Measurements from ENCODE around the gene MOK.
"Not testable (repeated sequence)": the region's sequence is repeated elsewhere in the genome, so short reads cannot be mapped to it uniquely, and the experiment has no call there.

Gene MOK

GRCh38 chr14:102304611-102305506 is at the start of gene MOK:
Gene MOK, minus strand, starts transcription at chr14:102305164. Its CDS starts 196 bp downstream, at chr14:102304968.
- peak; percentile 94 to 98 for DNase-seq

- no peak for DNase-seq
These were observed 48.2 kb upstream of the MOK start for GRCh38 chr14:102353126-102353619.

GRCh38 chr14:102352213-102352612 is 47.2 kb upstream of the MOK start:
- no peak for DNase-seq

- DNase-seq = not testable (repeated sequence)
These were observed 46.6 kb upstream of the MOK start for GRCh38 chr14:102351593-102351992.

DNA sequence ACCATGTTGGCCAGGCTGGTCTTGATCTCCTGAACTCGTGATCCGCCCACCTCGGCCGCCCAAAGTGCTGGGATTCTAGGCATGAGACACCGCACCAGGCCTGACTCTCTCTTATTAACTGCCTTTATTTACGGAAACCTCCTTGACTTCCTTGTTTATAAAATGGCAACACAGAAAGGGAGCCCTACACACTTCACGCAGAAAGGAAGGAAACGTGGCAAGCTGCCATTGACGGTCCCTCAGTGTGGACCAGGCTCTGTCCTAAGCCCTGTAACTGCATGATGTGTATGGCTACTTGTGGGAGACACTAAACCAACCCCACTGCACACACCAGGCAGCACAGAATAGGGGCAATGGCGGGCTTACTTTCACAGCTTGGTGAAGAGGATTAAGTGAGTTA is 46.1 kb upstream of the MOK start:
- DNase-seq = no peak

DNA sequence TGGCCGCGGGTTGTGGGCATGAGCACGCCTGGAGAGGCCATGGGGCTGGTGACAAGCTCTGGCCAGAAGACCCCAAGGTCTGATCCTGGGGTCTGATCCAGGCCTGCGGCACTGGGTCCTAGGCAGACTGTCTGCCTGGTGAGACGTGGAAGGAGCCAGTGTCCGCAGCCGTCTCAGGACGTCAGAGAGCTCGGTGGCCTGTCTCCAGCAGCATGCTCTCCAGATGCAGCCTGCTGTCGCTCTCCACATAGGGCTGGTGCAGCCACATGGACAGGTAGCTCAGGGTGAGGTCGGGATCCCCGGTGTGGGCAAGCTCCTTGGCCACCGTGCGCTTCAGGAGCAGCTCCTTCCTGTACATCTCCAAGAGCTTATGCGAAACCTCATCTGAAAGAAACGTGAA is 43.4 kb upstream of the MOK start:
- DNase-seq = no peak

- DNase-seq = no peak
These were observed 41.7 kb upstream of the MOK start for GRCh38 chr14:102346645-102347044.

DNA sequence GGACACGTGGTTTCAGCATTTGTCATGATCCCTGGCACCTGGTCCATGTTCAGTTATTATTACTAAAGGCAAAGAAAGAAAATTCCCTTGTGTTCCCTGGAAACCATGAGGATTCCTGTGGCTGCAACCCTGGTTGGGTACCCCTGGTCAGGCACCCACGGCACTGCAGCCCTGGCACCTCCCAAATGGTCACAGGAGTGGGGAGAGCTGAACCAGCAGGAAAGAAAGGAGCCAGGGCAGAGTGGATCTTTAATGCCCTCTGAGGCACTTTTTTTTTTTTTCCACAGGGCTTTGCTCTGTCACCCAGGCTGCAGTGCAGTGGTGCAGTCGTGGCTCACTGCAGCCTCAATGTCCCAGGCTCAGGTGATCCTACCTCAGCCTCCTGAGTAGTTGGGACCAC is 40.3 kb upstream of the MOK start:
- no peak for DNase-seq

DNA sequence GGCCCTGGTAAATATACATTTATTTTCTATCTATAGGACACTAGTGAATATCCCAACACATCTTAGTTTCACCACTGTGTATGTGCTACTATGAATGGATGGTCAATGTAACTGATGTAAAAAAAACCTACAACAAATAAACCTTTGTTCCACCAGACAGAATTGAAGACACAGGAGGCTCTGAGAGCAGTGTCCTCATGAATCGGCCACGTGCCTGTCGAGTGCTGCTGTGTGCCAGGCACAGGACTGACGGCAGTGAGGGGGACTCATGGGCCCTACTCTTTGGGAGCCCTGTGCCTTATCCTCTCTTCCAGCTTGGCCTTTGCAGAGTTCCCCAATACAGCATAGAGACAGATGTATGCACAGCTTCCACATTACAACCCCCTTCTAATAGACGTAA is 39.5 kb upstream of the MOK start:
- no peak for DNase-seq

DNA sequence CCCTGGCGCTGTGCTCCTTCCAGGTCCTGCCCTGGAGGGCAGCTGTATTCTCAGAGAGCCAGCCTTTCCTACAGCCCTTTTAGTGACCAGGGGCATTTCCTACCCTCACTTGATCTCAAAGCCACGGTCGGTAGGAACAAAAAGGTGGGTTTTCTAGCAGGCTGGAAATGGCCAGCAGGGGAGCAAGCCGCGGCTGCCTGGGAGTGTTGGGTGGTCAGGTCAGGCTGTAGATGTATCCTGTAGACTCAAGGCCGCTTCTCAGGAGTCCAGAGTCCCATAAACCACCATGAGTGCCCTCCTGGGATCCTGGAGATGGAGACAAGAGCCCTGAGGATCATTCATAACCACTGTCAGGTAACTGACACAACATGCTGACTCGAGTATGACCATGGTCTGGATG is 39.1 kb upstream of the MOK start:
- DNase-seq = no peak

DNA sequence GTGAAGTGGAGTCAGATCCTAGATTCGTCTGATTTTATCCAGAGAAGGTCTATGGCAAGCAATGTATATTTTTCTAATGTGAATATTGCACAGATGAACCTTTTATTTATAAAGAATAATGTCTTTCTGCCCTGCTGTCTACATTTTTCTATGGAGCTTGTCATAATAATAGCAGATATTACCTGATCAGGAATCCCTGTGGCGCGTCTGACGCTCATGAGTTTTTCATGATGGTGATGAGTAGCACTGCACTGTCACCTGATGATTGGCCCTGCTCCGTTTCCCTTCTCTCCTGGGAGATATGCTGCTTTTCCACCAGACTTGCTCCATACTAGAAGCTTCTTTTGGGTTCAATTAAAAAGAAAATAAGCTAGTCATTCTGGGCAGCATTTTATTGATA is 37.3 kb upstream of the MOK start:
- DNase-seq = no peak

DNA sequence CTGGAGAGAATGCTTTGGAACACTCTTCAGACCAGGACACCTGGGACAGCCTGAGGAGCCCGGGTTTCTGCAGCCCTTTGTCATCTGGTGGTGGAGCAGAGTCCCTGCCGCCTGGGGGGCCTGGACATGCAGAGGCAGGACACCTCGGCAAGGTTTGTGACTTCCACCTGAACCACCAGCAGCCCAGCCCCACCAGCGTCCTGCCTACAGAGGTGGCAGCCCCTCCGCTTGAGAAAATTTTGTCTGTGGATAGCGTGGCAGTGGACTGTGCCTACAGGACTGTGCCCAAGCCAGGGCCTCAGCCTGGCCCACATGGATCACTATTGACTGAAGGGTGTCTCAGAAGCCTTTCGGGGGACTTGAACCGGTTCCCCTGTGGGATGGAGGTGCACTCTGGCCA is 36.6 kb upstream of the MOK start:
- DNase-seq = no peak

DNA sequence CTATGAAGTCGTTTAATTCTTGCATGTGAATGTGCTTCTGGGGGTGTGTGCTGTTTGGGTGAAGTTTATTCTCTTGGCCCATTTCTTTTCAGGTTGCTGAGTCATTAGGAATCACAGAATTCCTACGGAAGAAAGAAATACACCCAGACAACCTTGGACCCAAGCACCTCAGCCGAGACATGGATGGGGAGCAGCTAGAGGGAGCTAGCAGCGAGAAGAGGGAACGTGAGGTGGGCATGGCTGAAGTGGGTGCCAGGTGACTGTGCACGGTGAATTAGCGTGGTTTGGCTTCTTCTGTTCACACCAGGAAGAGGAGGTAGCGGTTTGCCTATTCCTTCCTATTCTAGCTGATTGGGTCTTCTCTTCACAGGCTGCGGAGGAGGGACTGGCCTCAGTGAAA is 33.8 kb upstream of the MOK start:
- DNase-seq = no peak

- DNase-seq = no peak
These were observed 30.2 kb upstream of the MOK start for GRCh38 chr14:102335163-102335562.

DNA sequence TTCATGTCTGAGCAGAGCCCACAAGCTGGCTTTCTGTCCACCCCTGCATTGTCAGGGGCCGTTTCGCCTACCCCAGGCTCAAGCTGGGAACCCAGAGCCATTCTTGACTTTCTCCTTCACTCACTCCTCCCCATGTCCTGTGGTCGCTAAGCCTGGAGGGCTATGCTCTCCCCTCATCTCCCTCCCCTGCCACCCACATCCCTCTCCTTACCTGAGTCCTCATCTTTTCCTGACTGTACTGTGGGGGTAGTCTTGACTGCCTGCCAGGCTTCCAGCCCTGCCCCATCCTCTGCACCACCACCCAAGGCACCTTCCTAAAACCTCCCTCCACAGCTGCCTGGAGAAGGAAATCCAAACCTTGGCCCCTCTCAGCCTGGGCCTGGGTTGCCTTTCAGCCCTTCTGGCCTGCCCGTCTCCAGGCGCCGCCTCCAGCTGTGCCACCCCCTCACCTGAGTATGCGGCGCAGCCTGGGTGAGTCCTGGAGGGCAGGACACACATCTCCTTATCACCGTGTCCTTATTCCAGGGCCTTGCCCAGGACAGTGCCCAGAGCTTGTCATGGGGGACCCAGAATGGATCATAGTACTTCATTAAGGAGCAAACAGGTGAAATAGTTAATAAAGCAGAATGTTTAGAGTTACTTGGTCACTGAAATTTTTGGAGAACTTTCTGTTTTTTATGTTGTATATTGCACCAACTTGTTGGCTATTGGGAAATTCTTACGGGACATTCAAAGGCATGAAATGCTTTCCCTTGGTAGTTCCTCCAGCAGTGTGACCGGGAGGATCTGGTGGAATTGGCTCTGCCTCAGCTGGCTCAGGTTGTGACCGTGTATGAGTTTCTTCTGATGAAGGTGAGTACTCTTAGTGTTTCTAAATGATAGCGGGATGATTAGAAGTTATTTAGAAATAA is 29.1 kb upstream of the MOK start:
- no peak for DNase-seq

- DNase-seq = no peak
These were observed 28.4 kb upstream of the MOK start for GRCh38 chr14:102333390-102333789.

DNA sequence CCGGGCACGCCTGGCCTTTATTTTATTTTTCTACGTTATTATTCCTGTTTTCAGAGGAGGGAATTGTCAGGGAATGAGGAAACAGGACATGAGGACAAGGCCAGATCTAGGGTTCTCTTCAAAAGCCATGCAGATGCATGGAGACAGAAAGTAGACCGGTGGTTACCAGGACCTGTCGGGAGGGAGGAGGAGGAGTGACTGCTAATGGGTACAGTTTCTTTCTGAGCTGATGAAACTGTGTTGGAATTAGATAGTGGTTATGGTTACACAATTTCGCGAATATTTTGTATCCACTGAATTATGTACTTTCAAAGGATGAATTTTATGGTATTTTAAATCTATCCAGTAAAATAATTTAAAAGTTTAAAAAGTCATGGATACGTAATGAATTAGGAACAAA is 25.8 kb upstream of the MOK start:
- no peak for DNase-seq

DNA sequence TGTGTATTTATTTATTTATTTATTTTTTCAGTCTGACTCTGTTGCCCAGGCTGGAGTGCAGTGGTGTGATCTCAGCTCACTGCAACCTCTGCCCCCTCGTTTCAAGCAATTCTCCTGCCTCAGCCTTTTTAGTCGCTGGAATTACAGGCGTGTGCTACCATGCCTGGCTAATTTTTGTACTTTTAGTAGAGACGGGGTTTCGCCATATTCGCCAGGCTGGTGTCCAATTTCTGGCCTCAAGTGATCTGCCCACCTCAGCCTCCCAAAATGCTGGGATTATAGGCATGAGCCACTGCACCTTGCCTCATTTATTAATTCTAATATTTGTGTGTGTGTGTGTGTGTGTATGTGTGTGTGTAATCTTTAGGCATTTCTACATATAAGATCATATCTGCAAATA is 24.4 kb upstream of the MOK start:
- not testable (repeated sequence) for DNase-seq

DNA sequence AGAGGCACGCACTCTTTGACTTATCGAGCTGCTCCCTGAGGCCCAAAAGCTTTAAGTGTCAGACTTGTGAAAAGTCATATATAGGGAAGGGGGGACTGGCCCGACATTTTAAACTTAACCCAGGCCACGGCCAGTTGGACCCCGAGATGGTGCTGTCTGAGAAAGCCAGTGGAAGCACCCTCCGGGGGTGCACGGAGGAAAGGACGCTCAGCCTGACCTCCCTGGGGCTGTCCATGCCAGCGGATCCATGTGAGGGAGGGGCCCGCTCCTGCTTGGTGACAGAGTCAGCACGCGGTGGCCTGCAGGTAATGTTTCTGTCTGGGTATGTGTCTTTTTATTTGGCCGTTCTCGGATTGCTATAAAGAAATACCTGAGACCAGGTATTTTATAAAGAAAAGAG is 21.6 kb upstream of the MOK start:
- DNase-seq = no peak

GRCh38 chr14:102325791-102326345 is 20.9 kb upstream of the MOK start:
- no peak for DNase-seq

GRCh38 chr14:102323102-102323501 is 18.1 kb upstream of the MOK start:
- peak; percentile 20 to 45 for DNase-seq

GRCh38 chr14:102321456-102322422 is 16.8 kb upstream of the MOK start:
- no peak for DNase-seq

Measured in NCI-H526 (cell line).